ENCODE measurements around the gene MAN1B1. TPM values are rescaled to one million over a fixed set of nuclear protein-coding genes. Genes with fewer than 3 reads are reported as not detected.

MAN1B1 gene
- total RNA-seq, 4 donors from 2014 or later = 52.1 to 99.2 (median 63.1) TPM

DNA sequence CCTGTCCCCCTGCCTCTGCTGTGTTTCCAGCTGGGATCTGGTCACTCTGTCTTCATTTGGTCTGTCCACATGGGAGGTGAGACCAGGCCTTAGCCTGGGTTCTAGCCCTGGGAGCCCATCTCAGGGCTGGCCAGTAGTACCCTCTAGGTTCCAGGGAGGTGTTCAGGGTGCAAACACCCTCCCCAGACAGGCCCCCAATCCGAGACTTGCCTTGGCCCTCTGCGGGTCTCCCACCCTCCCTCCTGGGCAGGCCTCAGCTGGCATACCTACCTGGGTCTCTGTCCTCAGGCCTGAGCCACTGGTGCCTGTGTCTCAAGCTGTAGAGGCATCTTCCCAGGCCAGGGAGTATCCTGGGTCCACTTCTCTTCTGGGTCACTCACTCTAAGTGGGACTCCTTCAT lies 15.5 kb upstream of the MAN1B1 start:
- no peak for DNase-seq (ENCODE audit: low spot score in 2 of 2)
- H3K27ac ChIP-seq = peak overlapping the region; percentile 66
- 67% methylated on average over 1 of the region's 2 CpGs for WGBS
- peak overlapping the region; percentile 56 for H3K4me3 ChIP-seq
- no peaks in the 10 kb centered on the region for H3K9me3 ChIP-seq
- H3K27me3 ChIP-seq = peaks cover 18% of the 10 kb centered on the region
- TF ChIP-seq POLR2AphosphoS5 (IDR thresholded peaks at IDR 0.05) = no peak
- TF ChIP-seq CTCF (IDR thresholded peaks at IDR 0.05) = no peak
- TF ChIP-seq POLR2A (IDR thresholded peaks at IDR 0.05) = no peak
- no peak for TF ChIP-seq EP300 (IDR thresholded peaks at IDR 0.05)
- H3K36me3 ChIP-seq = no peaks in the 10 kb centered on the region
- peaks cover 35% of the 10 kb centered on the region for H3K4me1 ChIP-seq

- TF ChIP-seq POLR2AphosphoS5 (IDR thresholded peaks at IDR 0.05) (no peak), POLR2A (IDR thresholded peaks at IDR 0.05) (no peak), EP300 (IDR thresholded peaks at IDR 0.05) (no peak), CTCF (IDR thresholded peaks at IDR 0.05) (no peak)
- H3K4me1 ChIP-seq = peaks cover 43% of the 10 kb centered on the region
- 82% methylated on average over 6 of the region's 8 CpGs for WGBS
- H3K4me3 ChIP-seq = no peak overlapping the region
- no peaks in the 10 kb centered on the region for H3K36me3 ChIP-seq
- peak overlapping the region; percentile 73 for H3K27ac ChIP-seq
- H3K9me3 ChIP-seq = no peaks in the 10 kb centered on the region
- peaks cover 12% of the 10 kb centered on the region for H3K27me3 ChIP-seq
- DNase-seq (ENCODE audit: low spot score in 2 of 2) = no peak
These were observed 12.8 kb upstream of the MAN1B1 start for GRCh38 chr9:137073992-137074399.

DNA sequence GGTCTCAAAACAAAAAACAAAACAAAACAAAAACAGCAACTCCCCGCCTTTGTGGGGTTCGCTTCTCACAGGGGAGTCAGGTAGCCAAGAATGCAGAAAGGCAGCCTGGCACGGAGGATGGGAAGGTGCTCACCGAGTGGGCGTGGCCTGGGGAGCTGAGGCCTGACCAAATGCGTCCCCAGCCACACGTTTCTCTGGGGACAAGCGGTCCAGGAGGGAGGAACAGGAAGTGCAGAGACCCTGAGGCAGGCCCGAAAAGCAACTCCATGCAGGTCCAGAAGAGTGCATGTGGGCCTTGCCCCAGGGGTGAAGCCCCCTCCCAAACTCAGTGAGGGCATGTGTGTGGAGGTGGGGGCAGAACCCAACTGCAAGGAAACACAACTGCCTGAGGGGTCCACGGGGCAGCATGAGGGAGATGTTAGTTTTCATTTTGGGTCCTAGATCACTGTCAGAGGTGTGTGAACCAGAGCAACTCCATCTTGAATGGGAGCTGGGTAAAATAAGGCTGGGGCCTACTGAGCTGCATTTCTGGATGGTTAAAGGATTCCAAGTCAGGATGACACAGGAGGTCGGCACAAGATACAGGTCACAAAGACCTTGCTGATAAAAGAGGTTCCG lies 12.0 kb upstream of the MAN1B1 start:
- H3K27me3 ChIP-seq = peaks cover 4% of the 10 kb centered on the region
- no peak for TF ChIP-seq POLR2A (IDR thresholded peaks at IDR 0.05)
- no peak for TF ChIP-seq CTCF (IDR thresholded peaks at IDR 0.05)
- TF ChIP-seq EP300 (IDR thresholded peaks at IDR 0.05) = no peak
- TF ChIP-seq POLR2AphosphoS5 (IDR thresholded peaks at IDR 0.05) = no peak
- H3K4me3 ChIP-seq = no peak overlapping the region
- WGBS = 78% methylated on average over 12 of the region's 12 CpGs
- H3K9me3 ChIP-seq = no peaks in the 10 kb centered on the region
- peak overlapping the region; percentile 73 for H3K27ac ChIP-seq
- peaks cover 7% of the 10 kb centered on the region for H3K36me3 ChIP-seq
- H3K4me1 ChIP-seq = peaks cover 45% of the 10 kb centered on the region
- DNase-seq (ENCODE audit: low spot score in 2 of 2) = no peak

DNA sequence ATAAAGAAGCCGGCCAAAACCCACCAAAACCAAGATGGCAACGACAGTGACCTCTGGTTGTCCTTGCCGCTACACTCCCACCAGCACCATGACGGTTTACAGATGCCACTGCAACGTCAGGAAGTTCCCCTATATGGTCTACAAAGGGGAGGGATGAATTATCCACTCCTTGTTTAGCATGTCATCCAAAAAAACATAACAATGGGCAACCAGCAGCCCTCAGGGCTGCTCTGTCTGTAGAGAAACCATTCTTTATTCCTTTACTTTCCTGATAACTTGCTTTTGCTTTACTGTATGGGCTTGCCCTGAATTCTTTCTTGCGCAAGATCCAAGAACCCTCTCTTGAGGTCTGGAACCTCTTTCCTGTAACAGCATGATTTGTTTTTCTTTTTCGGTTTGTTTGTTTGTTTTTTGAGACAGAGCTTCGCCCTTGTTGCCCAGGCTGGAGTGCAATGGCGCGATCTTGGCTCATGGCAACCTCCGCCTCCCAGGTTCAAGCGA lies 11.5 kb upstream of the MAN1B1 start:
- 81% methylated on average over 12 of the region's 12 CpGs for WGBS
- peaks cover 10% of the 10 kb centered on the region for H3K36me3 ChIP-seq
- no peaks in the 10 kb centered on the region for H3K9me3 ChIP-seq
- TF ChIP-seq POLR2AphosphoS5 (IDR thresholded peaks at IDR 0.05) (no peak), POLR2A (IDR thresholded peaks at IDR 0.05) (no peak), CTCF (IDR thresholded peaks at IDR 0.05) (no peak), EP300 (IDR thresholded peaks at IDR 0.05) (no peak)
- peak overlapping the region; percentile 73 for H3K27ac ChIP-seq
- no peak for DNase-seq (ENCODE audit: low spot score in 2 of 2)
- no peak overlapping the region for H3K4me3 ChIP-seq
- H3K4me1 ChIP-seq = peaks cover 41% of the 10 kb centered on the region
- no peaks in the 10 kb centered on the region for H3K27me3 ChIP-seq

DNA sequence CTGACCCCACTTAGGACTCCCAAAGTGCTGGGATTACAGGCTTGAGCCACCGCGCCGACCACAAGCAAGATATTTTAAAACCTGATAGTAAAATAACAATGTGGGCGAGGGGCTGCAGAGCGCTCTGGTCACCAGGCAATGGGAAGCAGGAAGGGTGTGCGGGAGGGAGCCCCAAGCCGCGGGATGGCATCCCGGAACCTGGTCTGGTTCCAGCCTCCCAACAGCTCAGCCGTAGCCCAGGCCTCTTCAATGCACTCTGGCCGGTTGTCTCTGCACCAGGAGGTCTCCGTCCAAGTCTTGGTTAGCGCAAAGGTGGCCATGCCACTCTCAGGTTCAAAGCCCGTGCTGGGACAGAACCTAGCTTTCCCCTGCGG lies 10.2 kb upstream of the MAN1B1 start:
- H3K27ac ChIP-seq = peak overlapping the region; percentile 68
- 94% methylated on average over 9 of the region's 15 CpGs for WGBS
- H3K36me3 ChIP-seq = peaks cover 19% of the 10 kb centered on the region
- TF ChIP-seq POLR2AphosphoS5 (IDR thresholded peaks at IDR 0.05) (no peak), CTCF (IDR thresholded peaks at IDR 0.05) (no peak), POLR2A (IDR thresholded peaks at IDR 0.05) (no peak), EP300 (IDR thresholded peaks at IDR 0.05) (no peak)
- no peaks in the 10 kb centered on the region for H3K9me3 ChIP-seq
- H3K27me3 ChIP-seq = no peaks in the 10 kb centered on the region
- H3K4me1 ChIP-seq = peaks cover 31% of the 10 kb centered on the region
- peak overlapping the region; percentile 77 for H3K4me3 ChIP-seq
- no peak for DNase-seq (ENCODE audit: low spot score in 2 of 2)
